ENCODE data around the gene USP21. TPM values are rescaled to one million over a fixed set of nuclear protein-coding genes. Genes with fewer than 3 reads are reported as not detected.

The USP21 gene, protein sequence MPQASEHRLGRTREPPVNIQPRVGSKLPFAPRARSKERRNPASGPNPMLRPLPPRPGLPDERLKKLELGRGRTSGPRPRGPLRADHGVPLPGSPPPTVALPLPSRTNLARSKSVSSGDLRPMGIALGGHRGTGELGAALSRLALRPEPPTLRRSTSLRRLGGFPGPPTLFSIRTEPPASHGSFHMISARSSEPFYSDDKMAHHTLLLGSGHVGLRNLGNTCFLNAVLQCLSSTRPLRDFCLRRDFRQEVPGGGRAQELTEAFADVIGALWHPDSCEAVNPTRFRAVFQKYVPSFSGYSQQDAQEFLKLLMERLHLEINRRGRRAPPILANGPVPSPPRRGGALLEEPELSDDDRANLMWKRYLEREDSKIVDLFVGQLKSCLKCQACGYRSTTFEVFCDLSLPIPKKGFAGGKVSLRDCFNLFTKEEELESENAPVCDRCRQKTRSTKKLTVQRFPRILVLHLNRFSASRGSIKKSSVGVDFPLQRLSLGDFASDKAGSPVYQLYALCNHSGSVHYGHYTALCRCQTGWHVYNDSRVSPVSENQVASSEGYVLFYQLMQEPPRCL
- total RNA-seq (2012; rRNA removed) (3.3 and 6.3 TPM in 2 replicates), polyA plus RNA-seq (2012; rRNA removed) (23.8 and 24.7 TPM in 2 replicates), Bru-seq, nascent RNA (percentile 49 among the genes with signal in this experiment), BruChase-seq, experiment 1, labeled RNA remaining after a 6-hour chase (percentile 56 among the genes with signal in this experiment), BruChase-seq, experiment 2, labeled RNA remaining after a 2-hour chase (percentile 53 among the genes with signal in this experiment)
- 13.5 and 13.8 TPM in 2 replicates for polyA plus RNA-seq (2012; cell fraction: cytosol; rRNA removed)
- 69.2 and 96.8 TPM in 2 replicates for polyA plus RNA-seq (2012; cell fraction: nucleus; rRNA removed; ENCODE audit: low replicate concordance)
- long read RNA-seq, transcript USP21-201 (13 exons, 2,195 nt), result major isoform, 7 of 25 reads
- long read RNA-seq, partial matches to known transcripts, result 2 of 25 reads
- long read RNA-seq, other reads (novel, unspliced or antisense), result 13 of 25 reads

GRCh38 chr1:161159087-161159912, at the start of gene USP21:
TSS of gene USP21 (plus strand) at chr1:161159500. CDS start at chr1:161160641, 1,141 bp downstream.
- ChIA-PET POLR2A (ENCODE audit: unreplicated experiment) (no interaction called here), CTCF (interaction anchor here (0.7 to 1.0 kb wide), 2 partner anchors 23 to 61 kb away, joined by 4 read pairs; no protein-coding TSS in a partner anchor)
- H2AK5ac ChIP-seq (ENCODE audit: low read depth, low read length), result peak within 1 kb of the TSS; percentile 82
- peak within 1 kb of the TSS; percentile 72 for H3K27ac ChIP-seq (ENCODE audit: insufficient read depth, low read length)
- intact Hi-C loops (cut with micrococcal nuclease), result no loop called here
- peak within 1 kb of the TSS; percentile 85 to 98 for H4K8ac ChIP-seq (ENCODE audit: low read depth in 2 of 2, low read length in 2 of 2)
- H2BK15ac ChIP-seq (ENCODE audit: low read depth, low read length), result peak within 1 kb of the TSS; percentile 15; the same call in 1 of the 3 replicates
- peaks cover 20 to 46% of the 10 kb centered on the region in 2 experiments for H3K79me1 ChIP-seq (ENCODE audit: low read depth in 1 of 2, low read length in 2 of 2)
- H3K4me2 ChIP-seq (ENCODE audit: low read depth, low read length), result peak within 1 kb of the TSS; percentile 98
- H3K9me1 ChIP-seq (ENCODE audit: insufficient read depth, low read length), result peaks cover 17% of the 10 kb centered on the region
- peak; percentile 84 for DNase-seq
- dilution Hi-C loops (cut with HindIII; ENCODE audit: low sequenced_read_pairs, unreplicated experiment), result no loop called here
- H3K4me1 ChIP-seq (ENCODE audit: control insufficient read depth, insufficient read depth, low read length), result peaks cover 7% of the 10 kb centered on the region
- peaks cover 31% of the 10 kb centered on the region for H3K36me3 ChIP-seq (ENCODE audit: control insufficient read depth, insufficient read depth, low read length)
- peak within 1 kb of the TSS; percentile 97 for H2AK9ac ChIP-seq (replicated peaks; ENCODE audit: low read depth, low read length, poor library complexity)
- peak within 1 kb of the TSS; percentile 98 for H3K14ac ChIP-seq (replicated peaks; ENCODE audit: low read depth, low read length)
- peak within 1 kb of the TSS; percentile 73 for H4K91ac ChIP-seq (ENCODE audit: insufficient read depth, low read depth, low read length)
- no TSS peak for BruUV-seq (replicated peaks)
- H3K27me3 ChIP-seq (ENCODE audit: control insufficient read depth, insufficient read depth, low read length), result no peaks in the 10 kb centered on the region
- peak within 1 kb of the TSS; percentile 89 for H4K5ac ChIP-seq (ENCODE audit: low read depth, low read length)
- H2BK5ac ChIP-seq (ENCODE audit: low read depth, low read length, poor library complexity, severe bottlenecking), result peak within 1 kb of the TSS; percentile 74
- H2BK20ac ChIP-seq (ENCODE audit: low read depth, low read length), result no peak within 1 kb of the TSS
- in situ Hi-C loops (cut with MboI; ENCODE audit: low sequenced_read_pairs), result no loop called here
- H3K56ac ChIP-seq (ENCODE audit: extremely low read depth, insufficient read depth, low read length), result peak within 1 kb of the TSS; percentile 36
- H2AFZ ChIP-seq (replicated peaks; ENCODE audit: low read length, poor library complexity), result peak within 1 kb of the TSS; percentile 96
- H3K4ac ChIP-seq (ENCODE audit: low read depth, low read length), result peak within 1 kb of the TSS; percentile 97
- H3K9me3 ChIP-seq (ENCODE audit: control insufficient read depth, insufficient read depth, low read length), result no peaks in the 10 kb centered on the region
- peak within 1 kb of the TSS; percentile 56 for H3K18ac ChIP-seq (ENCODE audit: low read depth, low read length)
- peak within 1 kb of the TSS; percentile 82 for H3K9ac ChIP-seq (ENCODE audit: low read depth, low read length)
- peak; percentile 98 for ATAC-seq (ENCODE audit: low read depth)
- H2BK120ac ChIP-seq (ENCODE audit: low read depth, low read length), result peak within 1 kb of the TSS; percentile 26; the same call in 1 of the 2 replicates
- no peaks in the 10 kb centered on the region for H4K20me1 ChIP-seq (ENCODE audit: insufficient read depth, low read length)
- WGBS, 2 experiments (ENCODE audit: extremely low coverage in 2 of 2, insufficient read length in 1 of 2), result 0% methylated on average over 5 of the region's 60 CpGs; no CpG with 5 or more reads in 1 of the 2 experiments
- peak within 1 kb of the TSS; percentile 83 for H3K4me3 ChIP-seq (ENCODE audit: insufficient read depth, low read depth, low read length)
- peak within 1 kb of the TSS; percentile 95 for H3K23ac ChIP-seq (ENCODE audit: low read depth, low read length)
- TF ChIP-seq MAZ (IDR thresholded peaks at IDR 0.05; ENCODE audit: borderline replicate concordance, low read depth, low read length) (peak; percentile 57), NFE2L2 (IDR thresholded peaks at IDR 0.05; ENCODE audit: low read depth, low read length) (no peak), FOS (IDR thresholded peaks at IDR 0.05; ENCODE audit: low read depth, low read length) (no peak), SMC3 (IDR thresholded peaks at IDR 0.05; ENCODE audit: low read depth, low read length) (no peak), ELK1 (IDR thresholded peaks at IDR 0.05; ENCODE audit: borderline replicate concordance, low read depth, low read length) (no peak), MAFK (IDR thresholded peaks at IDR 0.05; ENCODE audit: low read depth, low read length) (no peak), RFX5 (IDR thresholded peaks at IDR 0.05; ENCODE audit: low read depth, low read length) (no peak), RCOR1 (IDR thresholded peaks at IDR 0.05; ENCODE audit: insufficient replicate concordance, low read length) (no peak), POLR2A (IDR thresholded peaks at IDR 0.05; ENCODE audit: low read depth, low read length) (no peak; the same call in 1 of the 2 replicates), CEBPB (IDR thresholded peaks at IDR 0.05; ENCODE audit: low read depth, low read length) (no peak)
- TF ChIP-seq, protein P1, sequence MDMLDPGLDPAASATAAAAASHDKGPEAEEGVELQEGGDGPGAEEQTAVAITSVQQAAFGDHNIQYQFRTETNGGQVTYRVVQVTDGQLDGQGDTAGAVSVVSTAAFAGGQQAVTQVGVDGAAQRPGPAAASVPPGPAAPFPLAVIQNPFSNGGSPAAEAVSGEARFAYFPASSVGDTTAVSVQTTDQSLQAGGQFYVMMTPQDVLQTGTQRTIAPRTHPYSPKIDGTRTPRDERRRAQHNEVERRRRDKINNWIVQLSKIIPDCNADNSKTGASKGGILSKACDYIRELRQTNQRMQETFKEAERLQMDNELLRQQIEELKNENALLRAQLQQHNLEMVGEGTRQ (IDR thresholded peaks at IDR 0.05; ENCODE audit: low read depth, low read length), result no peak

Data from IMR-90 (cell line).